PC-3 (cell line): ENCODE data around the gene REELD1. TPM values are rescaled to one million over a fixed set of nuclear protein-coding genes. Genes with fewer than 3 reads are reported as not detected.
A peak's percentile ranks its signal among the peaks of the same experiment; 100 is the strongest.

ENCODE experiments used
- ATAC-seq: fragments of 200-7000 bp; cut with Tn5 transposase; 2 replicates; pipeline ENCODE4 v1.9.1; 2020; ENCODE audit warnings: mild to moderate bottlenecking, moderate library complexity
- BruUV-seq: library from RNA; stranded (reverse); fragments of 400-500 nt; replicated peaks from 2 replicates; lab custom pipeline; 2021; lab: Mats Ljungman, UMichigan
- CTCF ChIA-PET: fragments of 300-600 bp; sonication (Branson Sonifier 250); formaldehyde crosslinking; loops from one replicate; lab custom pipeline; 2022; ENCODE audit warnings: antibody characterized with exemption; lab: Charles Lee
- POLR2A ChIA-PET: fragments of 300-600 bp; sonication (Branson Sonifier 250); formaldehyde crosslinking; loops from one replicate; lab custom pipeline; 2022; ENCODE audit warnings: antibody characterized with exemption; ENCODE audit not compliant: unreplicated experiment; lab: Charles Lee
- DNase-seq: peaks from one replicate; pipeline ENCODE4 v3.0.0-alpha.2; 2015
- H2AFZ ChIP-seq: fragments of 300-600 bp; sonication (generic); 2 replicates; pipeline ENCODE4 v1.6.0; 2016; ENCODE audit warnings: antibody characterized with exemption, low read length
- H3F3A ChIP-seq: fragments of 300-600 bp; sonication (generic); one replicate; pipeline ENCODE4 v1.6.0; 2017; ENCODE audit warnings: antibody characterized with exemption, low read length, control low read depth, mild to moderate bottlenecking; ENCODE audit not compliant: unreplicated experiment
- H3K27ac ChIP-seq: fragments of 300-600 bp; sonication (generic); 2 replicates; pipeline ENCODE4 v1.5.1; 2016; ENCODE audit warnings: mild to moderate bottlenecking, low read length
- H3K27me3 ChIP-seq: fragments of 300-600 bp; sonication (generic); 2 replicates; pipeline ENCODE4 v1.6.1; 2016; ENCODE audit warnings: low read length, mixed read lengths
- H3K36me3 ChIP-seq: fragments of 300-600 bp; sonication (generic); 2 replicates; pipeline ENCODE4 v1.6.1; 2016; ENCODE audit warnings: low read depth, mixed run types, low read length, mixed read lengths
- H3K4me1 ChIP-seq: fragments of 300-600 bp; sonication (generic); 2 replicates; pipeline ENCODE4 v1.5.1; 2016; ENCODE audit warnings: low read length; ENCODE audit not compliant: insufficient read depth
- H3K4me2 ChIP-seq: fragments of 300-600 bp; sonication (generic); 2 replicates; pipeline ENCODE4 v1.6.0; 2016; ENCODE audit warnings: low read length
- H3K4me3 ChIP-seq: fragments of 300-600 bp; sonication (generic); 2 replicates; pipeline ENCODE4 v1.5.1; 2016; ENCODE audit warnings: mild to moderate bottlenecking, low read length, mixed read lengths
- H3K79me2 ChIP-seq: fragments of 300-600 bp; sonication (generic); 2 replicates; pipeline ENCODE4 v1.6.1; 2017; ENCODE audit warnings: low read length, mixed read lengths
- H3K9ac ChIP-seq: fragments of 300-600 bp; sonication (generic); 2 replicates; pipeline ENCODE4 v1.6.0; 2016; ENCODE audit warnings: mild to moderate bottlenecking, low read length
- H3K9me2 ChIP-seq: fragments of 300-600 bp; sonication (generic); replicated peaks from 2 replicates; pipeline ENCODE4 v1.6.1; 2016; ENCODE audit warnings: mixed run types, low read length, mixed read lengths
- H3K9me3 ChIP-seq: fragments of 300-600 bp; sonication (generic); 2 replicates; pipeline ENCODE4 v1.6.1; 2016; ENCODE audit warnings: low read length, mixed read lengths
- H4K20me1 ChIP-seq: fragments of 300-600 bp; sonication (generic); 2 replicates; pipeline ENCODE4 v1.6.1; 2016; ENCODE audit warnings: low read length, mixed read lengths
- CTCF ChIP-seq: fragments of 300-600 bp; sonication (generic); conservative IDR thresholded peaks from 2 replicates; pipeline ENCODE4 v1.5.1; 2017; ENCODE audit warnings: antibody characterized with exemption, low read depth, mild to moderate bottlenecking, low read length
- EZH2 ChIP-seq: fragments of 300-600 bp; sonication (generic); IDR thresholded peaks from one replicate; pipeline ENCODE4 v1.6.1; 2017; ENCODE audit warnings: antibody characterized with exemption, mild to moderate bottlenecking, low read length; ENCODE audit not compliant: unreplicated experiment
- EZH2phosphoT487 ChIP-seq: fragments of 300-600 bp; sonication (generic); IDR thresholded peaks from 2 replicates; pipeline ENCODE4 v1.6.1; 2018; ENCODE audit warnings: mild to moderate bottlenecking, antibody characterized with exemption, low read length, borderline replicate concordance
- intact Hi-C: fragments of 100-400 bp; cut with micrococcal nuclease; formaldehyde crosslinking; loops from 2 replicates; pipeline ENCODE4 v1.9.0; 2023
- total RNA-seq: library from RNA; depleted of rRNA; stranded (reverse); fragments of >200 nt; gene quantifications from 2 replicates; pipeline ENCODE4 v1.2.3, GENCODE V29; 2014

The REELD1 gene
- total RNA-seq, 1 experiment from 2014 or later = not detected

GRCh38 chr4:146186596-146186995 is 27.7 kb upstream of the REELD1 start:
- Histone ChIP-seq H3K9me3 (no peaks in the 10 kb centered on the region), H4K20me1 (no peaks in the 10 kb centered on the region), H2AFZ (no peak overlapping the region), H3K27me3 (no peaks in the 10 kb centered on the region), H3K4me3 (no peak overlapping the region), H3K4me2 (no peak overlapping the region), H3K9ac (no peak overlapping the region), H3K4me1 (no peaks in the 10 kb centered on the region), H3K79me2 (peaks cover 10% of the 10 kb centered on the region), H3K36me3 (peaks cover 38% of the 10 kb centered on the region), H3K9me2 (no peaks in the 10 kb centered on the region), H3F3A (no peaks in the 10 kb centered on the region), H3K27ac (no peak overlapping the region)
- BruUV-seq = no TSS peak
- CTCF ChIA-PET = no interaction called here
- no peak for TF ChIP-seq EZH2phosphoT487
- no peak for TF ChIP-seq EZH2
- TF ChIP-seq CTCF = no peak
- POLR2A ChIA-PET = no interaction called here
- intact Hi-C loops = no loop called here
- ATAC-seq (no peak), DNase-seq (no peak)

- Histone ChIP-seq H3K27me3 (no peaks in the 10 kb centered on the region), H3K9me2 (no peaks in the 10 kb centered on the region), H3K27ac (no peak overlapping the region), H2AFZ (no peak overlapping the region), H3K4me1 (no peaks in the 10 kb centered on the region), H3K9me3 (no peaks in the 10 kb centered on the region), H3K4me3 (no peak overlapping the region), H3K79me2 (no peaks in the 10 kb centered on the region), H3F3A (no peaks in the 10 kb centered on the region), H3K9ac (no peak overlapping the region), H3K36me3 (peaks cover 33% of the 10 kb centered on the region), H3K4me2 (no peak overlapping the region), H4K20me1 (no peaks in the 10 kb centered on the region)
- TF ChIP-seq EZH2phosphoT487 = no peak
- no peak for TF ChIP-seq EZH2
- TF ChIP-seq CTCF = no peak
- intact Hi-C loops = no loop called here
- POLR2A ChIA-PET = no interaction called here
- CTCF ChIA-PET = no interaction called here
- DNase-seq (no peak), ATAC-seq (no peak)
- BruUV-seq = no TSS peak
Measured at GRCh38 chr4:146190456-146190855, 23.9 kb upstream of the REELD1 start.

- intact Hi-C loops = no loop called here
- POLR2A ChIA-PET = no interaction called here
- CTCF ChIA-PET = no interaction called here
Measured at GRCh38 chr4:146191766-146192458, 22.4 kb upstream of the REELD1 start.

More at GRCh38 chr4:146191766-146192458, 22.4 kb upstream of the REELD1 start:
- no peak for ATAC-seq
- Histone ChIP-seq H3K4me1 (no peaks in the 10 kb centered on the region), H3K27me3 (no peaks in the 10 kb centered on the region), H3K36me3 (peaks cover 31% of the 10 kb centered on the region), H3K79me2 (no peaks in the 10 kb centered on the region), H3K4me3 (no peak overlapping the region), H3K27ac (no peak overlapping the region), H3K9me3 (no peaks in the 10 kb centered on the region), H2AFZ (no peak overlapping the region), H3K4me2 (no peak overlapping the region), H4K20me1 (no peaks in the 10 kb centered on the region), H3K9me2 (no peaks in the 10 kb centered on the region), H3K9ac (no peak overlapping the region), H3F3A (no peaks in the 10 kb centered on the region)
- DNase-seq = no peak
- TF ChIP-seq CTCF (peak; percentile 34; the same call in 1 of the 2 replicates), EZH2phosphoT487 (no peak), EZH2 (no peak)
- no TSS peak for BruUV-seq
